H1 (cell line): Measurements from ENCODE around the gene VPS41. TPM values are rescaled to one million over a fixed set of nuclear protein-coding genes. Genes with fewer than 3 reads are reported as not detected.

Experiments
- CTCF ChIA-PET: fragments of 300-600 bp; sonication (Branson Sonifier 250); formaldehyde crosslinking; loops from one replicate; lab custom pipeline; 2021; ENCODE audit not compliant: partially characterized antibody; lab: Charles Lee
- POLR2A ChIA-PET: fragments of 300-600 bp; sonication (Branson Sonifier 250); formaldehyde crosslinking; loops from one replicate; lab custom pipeline; 2021; ENCODE audit warnings: inconsistent platforms; ENCODE audit not compliant: partially characterized antibody; lab: Charles Lee
- DNase-seq, 2 experiments: peaks; one replicate each; pipeline versions ENCODE4 v3.0.0 to v3.0.0-alpha.2; 2010 to 2022; ENCODE audit warnings: low spot score in 2 of 2, low read depth in 1 of 2, mixed read lengths in 1 of 2
- FAIRE-seq: peaks from 2 replicates; lab custom pipeline; 2011; peaks lifted over from hg19 to GRCh38; lab: Jason Lieb, UNC
- H2AFZ ChIP-seq: 2 replicates; pipeline ENCODE4 v1.8.1; 2012; ENCODE audit warnings: low read length, inconsistent platforms
- H2AK5ac ChIP-seq: 2 replicates; pipeline ENCODE4 v1.6.1; 2013; ENCODE audit warnings: low read depth, low read length
- H2BK120ac ChIP-seq: replicated peaks from 2 replicates; pipeline ENCODE3; 2013; ENCODE audit warnings: low read depth, low read length, inconsistent platforms
- H2BK12ac ChIP-seq: 2 replicates; pipeline ENCODE4 v1.6.1; 2013; ENCODE audit warnings: low read depth, low read length
- H2BK15ac ChIP-seq: 2 replicates; pipeline ENCODE4 v1.6.1; 2013; ENCODE audit warnings: low read length
- H2BK20ac ChIP-seq: 2 replicates; pipeline ENCODE4 v1.6.1; 2013; ENCODE audit warnings: low read length
- H2BK5ac ChIP-seq: 2 replicates; pipeline ENCODE4 v1.6.1; 2013; ENCODE audit warnings: low read depth, low read length
- H3K14ac ChIP-seq: 2 replicates; pipeline ENCODE4 v1.6.1; 2013; ENCODE audit warnings: inconsistent platforms; ENCODE audit not compliant: insufficient read length
- H3K18ac ChIP-seq: 2 replicates; pipeline ENCODE4 v1.6.1; 2013; ENCODE audit warnings: low read length; ENCODE audit errors: extremely low read depth
- H3K23ac ChIP-seq: 2 replicates; pipeline ENCODE4 v1.6.1; 2013; ENCODE audit warnings: inconsistent platforms; ENCODE audit not compliant: insufficient read length
- H3K23me2 ChIP-seq: 2 replicates; pipeline ENCODE4 v1.6.1; 2013; ENCODE audit warnings: low read depth, low read length
- H3K27ac ChIP-seq: 2 replicates; pipeline ENCODE4 v1.6.1; 2011; ENCODE audit warnings: low read depth, low read length, inconsistent platforms
- H3K27me3 ChIP-seq, 4 experiments: replicated peaks in 1 of 4; 1 replicate in 1 of 4; 2 replicates in 3 of 4; pipeline versions ENCODE4 v1.6.1 to v1.8.1; 2011 to 2013; ENCODE audit warnings: low read length in 3 of 4, mild to moderate bottlenecking in 3 of 4, inconsistent platforms in 2 of 4, mixed read lengths in 2 of 4, moderate library complexity in 1 of 4; ENCODE audit not compliant: control insufficient read depth in 3 of 4, insufficient read depth in 3 of 4; ENCODE audit errors: extremely low read depth in 1 of 4
- H3K36me3 ChIP-seq, 4 experiments: 2 replicates each; pipeline versions ENCODE4 v1.6.1 to v1.8.1; 2011 to 2013; ENCODE audit warnings: mild to moderate bottlenecking in 4 of 4, low read length in 3 of 4, moderate library complexity in 2 of 4, control low read depth in 1 of 4, inconsistent platforms in 1 of 4; ENCODE audit not compliant: insufficient read depth in 4 of 4, control insufficient read depth in 2 of 4
- H3K4ac ChIP-seq: replicated peaks from 2 replicates; pipeline ENCODE3; 2013; ENCODE audit warnings: low read length, low read depth, mixed read lengths, inconsistent platforms; ENCODE audit not compliant: insufficient read length
- H3K4me1 ChIP-seq, 4 experiments: replicated peaks in 1 of 4; 1 replicate in 1 of 4; 2 replicates in 3 of 4; pipeline versions ENCODE4 v1.6.1 to v1.8.1; 2011 to 2013; ENCODE audit warnings: low read length in 3 of 4, inconsistent platforms in 2 of 4, mixed read lengths in 1 of 4; ENCODE audit not compliant: insufficient read depth in 4 of 4, control insufficient read depth in 3 of 4
- H3K4me2 ChIP-seq, 2 experiments: 2 replicates each; pipeline versions ENCODE4 v1.6.1 to v1.8.1; 2011 to 2013; ENCODE audit warnings: low read depth in 2 of 2, low read length in 2 of 2, control low read depth in 1 of 2, inconsistent platforms in 1 of 2, mild to moderate bottlenecking in 1 of 2; ENCODE audit not compliant: insufficient read depth in 1 of 2
- H3K4me3 ChIP-seq, 4 experiments: fragments of 200-600, 300-600 bp in 1 of 4; sonication (generic), shearing (Covaris generic), sonication (Bioruptor Twin) in 1 of 4; 2 replicates each; pipeline versions ENCODE4 v1.5.1 to v1.8.1; 2011 to 2016; ENCODE audit warnings: low read length in 4 of 4, low read depth in 3 of 4, control low read depth in 2 of 4, inconsistent platforms in 2 of 4, mild to moderate bottlenecking in 2 of 4, mixed read lengths in 1 of 4, moderate library complexity in 1 of 4; ENCODE audit not compliant: insufficient read depth in 2 of 4; ENCODE audit errors: extremely low read depth in 1 of 4
- H3K56ac ChIP-seq: replicated peaks from 2 replicates; pipeline ENCODE3; 2013; ENCODE audit warnings: low read depth, mild to moderate bottlenecking, mixed read lengths, low read length, inconsistent platforms; ENCODE audit not compliant: insufficient read length
- H3K79me1 ChIP-seq: 2 replicates; pipeline ENCODE4 v1.6.1; 2013; ENCODE audit warnings: low read depth, low read length, control low read depth
- H3K79me2 ChIP-seq, 2 experiments: 2 replicates each; pipeline versions ENCODE4 v1.6.1 to v1.8.1; 2012 to 2013; ENCODE audit warnings: low read length in 2 of 2, mild to moderate bottlenecking in 2 of 2, inconsistent platforms in 1 of 2; ENCODE audit not compliant: insufficient read depth in 2 of 2, control insufficient read depth in 1 of 2
- H3K9ac ChIP-seq, 4 experiments: replicated peaks in 1 of 4; 1 replicate in 1 of 4; 2 replicates in 3 of 4; pipeline versions ENCODE4 v1.6.1 to v1.8.1; 2011 to 2013; ENCODE audit warnings: low read depth in 3 of 4, low read length in 3 of 4, control low read depth in 2 of 4, mild to moderate bottlenecking in 2 of 4, moderate library complexity in 2 of 4, inconsistent platforms in 1 of 4; ENCODE audit errors: extremely low read depth in 1 of 4
- H3K9me3 ChIP-seq, 2 experiments: 2 replicates each; pipeline versions ENCODE4 v1.6.1 to v1.8.1; 2012 to 2013; ENCODE audit warnings: mild to moderate bottlenecking in 2 of 2, moderate library complexity in 2 of 2, control low read depth in 1 of 2, inconsistent platforms in 1 of 2, low read depth in 1 of 2, low read length in 1 of 2, mixed read lengths in 1 of 2; ENCODE audit not compliant: insufficient read depth in 2 of 2
- H4K20me1 ChIP-seq, 2 experiments: replicated peaks in 1 of 2; 2 replicates each; pipeline versions ENCODE3 to v1.8.1; 2011 to 2013; ENCODE audit warnings: inconsistent platforms in 2 of 2, low read length in 2 of 2, mild to moderate bottlenecking in 1 of 2; ENCODE audit not compliant: insufficient read depth in 2 of 2, control insufficient read depth in 1 of 2
- H4K5ac ChIP-seq: 2 replicates; pipeline ENCODE4 v1.6.1; 2013; ENCODE audit warnings: low read length, low read depth, mixed read lengths, inconsistent platforms; ENCODE audit not compliant: insufficient read length
- H4K8ac ChIP-seq: 2 replicates; pipeline ENCODE4 v1.8.0; 2013; ENCODE audit warnings: mild to moderate bottlenecking, moderate library complexity, low read length, inconsistent platforms; ENCODE audit not compliant: insufficient read depth; ENCODE audit errors: extremely low read depth
- H4K91ac ChIP-seq: replicated peaks from 2 replicates; pipeline ENCODE3; 2013; ENCODE audit warnings: low read length, mixed read lengths, inconsistent platforms; ENCODE audit not compliant: insufficient read length
- ATF2 ChIP-seq: IDR thresholded peaks from 2 replicates; pipeline ENCODE4 v1.6.1; 2012; ENCODE audit warnings: low read length, inconsistent platforms
- BACH1 ChIP-seq: IDR thresholded peaks from 2 replicates; pipeline ENCODE4 v1.6.1; 2012; ENCODE audit warnings: low read length, improper control_type of control experiment
- EGR1 ChIP-seq: IDR thresholded peaks from 2 replicates; pipeline ENCODE4 v1.6.1; 2011; ENCODE audit warnings: low read depth, low read length, borderline replicate concordance
- RBBP5 ChIP-seq: IDR thresholded peaks from 2 replicates; pipeline ENCODE4 v1.7.1; 2012; ENCODE audit warnings: low read depth, mild to moderate bottlenecking, inconsistent platforms, low read length, moderate library complexity, borderline replicate concordance
- SIN3A ChIP-seq, 2 experiments: IDR thresholded peaks in 1 of 2; conservative IDR thresholded peaks in 1 of 2; 2 replicates each; pipeline ENCODE4 v1.6.1; 2011 to 2012; ENCODE audit warnings: low read length in 2 of 2, improper control_type of control experiment in 1 of 2, low read depth in 1 of 2, mild to moderate bottlenecking in 1 of 2
- SIRT6 ChIP-seq: IDR thresholded peaks from one replicate; pipeline ENCODE4 v1.7.1; 2012; ENCODE audit warnings: low read length, inconsistent platforms
- SIX5 ChIP-seq: IDR thresholded peaks from 2 replicates; pipeline ENCODE4 v1.6.1; 2011; ENCODE audit warnings: mild to moderate bottlenecking, low read depth, low read length
- SRF ChIP-seq: IDR thresholded peaks from 2 replicates; pipeline ENCODE4 v1.6.1; 2011; ENCODE audit warnings: mild to moderate bottlenecking, low read depth, low read length, moderate library complexity
- TBP ChIP-seq: IDR thresholded peaks from 2 replicates; pipeline ENCODE4 v1.6.1; 2011; ENCODE audit warnings: low read depth, low read length, improper control_type of control experiment
- ZNF274 ChIP-seq: IDR thresholded peaks from 2 replicates; pipeline ENCODE4 v1.7.0; 2012; ENCODE audit warnings: low read length, borderline replicate concordance; ENCODE audit errors: extremely low read depth
- WGBS, 2 experiments: shearing (Covaris generic) in 1 of 2; methylation state at CpG; one replicate each; pipeline versions ENCODE4 v1.1.6 to v1.1.7; 2013 to 2015; ENCODE audit warnings: low lambda C conversion rate in 2 of 2, mixed read lengths in 2 of 2, inconsistent platforms in 1 of 2, low coverage in 1 of 2, missing lambda C conversion rate in 1 of 2; ENCODE audit not compliant: insufficient replicate concordance in 2 of 2, insufficient coverage in 1 of 2, insufficient read length in 1 of 2; ENCODE audit errors: extremely low coverage in 1 of 2, missing lambda C conversion rate in 1 of 2; 5-methylcytosine and 5-hydroxymethylcytosine counted together
- polyA plus RNA-seq, 7 experiments: library from polyadenylated mRNA; depleted of rRNA in 3 of 7; stranded (reverse) in 5 of 7; unstranded in 2 of 7; fragments of >200 nt in 5 of 7; fragments of 200-250 nt in 2 of 7; gene quantifications; 1 replicate in 5 of 7; 2 replicates in 1 of 7; 4 replicates in 1 of 7; pipeline versions ENCODE4 v1.2.1 to v1.2.3, GENCODE V29; 2011 to 2013; ENCODE audit warnings: missing spikeins in 2 of 7, mixed read lengths in 2 of 7
- total RNA-seq: library from RNA; stranded (reverse); fragmentation: NEBNext Ultra II Directional; extraction: Animal tissue kit (Norgen Biotek cat#: 25700); gene quantifications from 2 replicates; pipeline ENCODE4 v1.2.1, GENCODE V29; 2021
- TF ChIP-seq, protein P1 (sequence below): IDR thresholded peaks from 2 replicates; pipeline ENCODE4 v1.6.1; 2012; ENCODE audit warnings: inconsistent platforms

Gene VPS41
- total and polyA plus RNA-seq, 2 of the 8 experiments (the other 6 are each of a cell fraction or from before 2014, with no cell fraction given) = 10.7 to 63.3 TPM

- no peak overlapping the region for H3K27ac ChIP-seq
- no peak overlapping the region for H2BK12ac ChIP-seq
- 61% methylated on average over 1 of the region's 1 CpG; no CpG with 5 or more reads in 1 of the 2 experiments for WGBS, 2 experiments
- no peak overlapping the region for H3K14ac ChIP-seq
- no peak overlapping the region for H2AK5ac ChIP-seq
- no peak overlapping the region for H2BK120ac ChIP-seq
- H2BK20ac ChIP-seq = no peak overlapping the region
- no peaks in the 10 kb centered on the region for H3K36me3 ChIP-seq
- no peak overlapping the region for H3K4ac ChIP-seq
- no peak overlapping the region for H3K4me2 ChIP-seq
- H2BK15ac ChIP-seq = no peak overlapping the region
- POLR2A ChIA-PET = no interaction called here
- no peak overlapping the region for H2AFZ ChIP-seq
- CTCF ChIA-PET = interaction anchor here (0.9 to 1.3 kb wide), 3 partner anchors 15 to 275 kb away, joined by 4 read pairs; no protein-coding TSS in a partner anchor
- H3K9ac ChIP-seq = no peak overlapping the region
- no peaks in the 10 kb centered on the region for H3K23me2 ChIP-seq
- FAIRE-seq (no peak), DNase-seq (no peak)
- H3K23ac ChIP-seq = no peak overlapping the region
- no peak overlapping the region for H4K91ac ChIP-seq
- H3K18ac ChIP-seq = no peak overlapping the region
- no peak overlapping the region for H3K4me3 ChIP-seq
- H4K20me1 ChIP-seq = no peaks in the 10 kb centered on the region
- no peak overlapping the region for H2BK5ac ChIP-seq
- H3K4me1 ChIP-seq = no peaks in the 10 kb centered on the region
- no peaks in the 10 kb centered on the region for H3K79me2 ChIP-seq
- H3K27me3 ChIP-seq = no peaks in the 10 kb centered on the region
- TF ChIP-seq BACH1 (no peak), ZNF274 (no peak), SIRT6 (no peak), SIN3A (conservative IDR thresholded peaks at IDR 0.05 in 1 of 2, IDR thresholded peaks at IDR 0.05 in 1 of 2; ENCODE audit: low read depth in 1 of 2, low read length in 2 of 2) (no peak), RBBP5 (no peak), SIX5 (no peak), ATF2 (no peak), EGR1 (no peak), SRF (no peak), TBP (no peak)
- TF ChIP-seq, protein P1, sequence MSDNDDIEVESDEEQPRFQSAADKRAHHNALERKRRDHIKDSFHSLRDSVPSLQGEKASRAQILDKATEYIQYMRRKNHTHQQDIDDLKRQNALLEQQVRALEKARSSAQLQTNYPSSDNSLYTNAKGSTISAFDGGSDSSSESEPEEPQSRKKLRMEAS = no peak
- no peaks in the 10 kb centered on the region for H3K79me1 ChIP-seq
- H4K8ac ChIP-seq = no peak overlapping the region
- no peaks in the 10 kb centered on the region for H3K9me3 ChIP-seq
- no peak overlapping the region for H3K56ac ChIP-seq
- H4K5ac ChIP-seq = no peak overlapping the region
Measured at GRCh38 chr7:38674513-38674912, 234.5 kb downstream of the VPS41 start.
